Natural killer cell treated with Interleukin-12 subunit alpha and Interleukin-12 subunit beta and Interleukin-15 and Interleukin-18, amount 100 ng/mL, for 72 hours (primary cell): ENCODE results near the gene USP22. TPM values are rescaled to one million over a fixed set of nuclear protein-coding genes. Genes with fewer than 3 reads are reported as not detected.
A peak's percentile ranks its signal among the peaks of the same experiment; 100 is the strongest.

Experiments used
- ATAC-seq, 2 donors: fragments of 150-1000 bp; cut with Tn5 transposase in 1 of 2; sonication (Bioruptor Pico), chemical (Tn5 transposase) in 1 of 2; 2 replicates each; pipeline ENCODE4 v1.10.0; 2021
- DNase-seq: peaks from one replicate; pipeline ENCODE4 v3.0.0; 2022; ENCODE audit warnings: low spot score
- H3K27ac Mint-ChIP-seq, 2 donors: 1 replicate in 1 of 2; 2 replicates in 1 of 2; pipeline ENCODE4 v1.8.0; 2022; ENCODE audit warnings: mixed read lengths in 2 of 2, mild to moderate bottlenecking in 1 of 2, moderate library complexity in 1 of 2
- H3K27me3 Mint-ChIP-seq, 2 donors: 1 replicate in 1 of 2; 2 replicates in 1 of 2; pipeline ENCODE4 v1.8.0; 2022; ENCODE audit warnings: mixed read lengths in 2 of 2
- H3K36me3 Mint-ChIP-seq: one replicate; pipeline ENCODE4 v1.8.0; 2022; ENCODE audit warnings: mixed read lengths
- H3K4me1 Mint-ChIP-seq, 2 donors: 1 replicate in 1 of 2; 2 replicates in 1 of 2; pipeline ENCODE4 v1.8.0; 2022; ENCODE audit warnings: low read depth in 2 of 2, mixed read lengths in 2 of 2, mild to moderate bottlenecking in 1 of 2
- H3K4me3 Mint-ChIP-seq: one replicate; pipeline ENCODE4 v1.8.0; 2022; ENCODE audit warnings: mixed read lengths
- H3K9me3 Mint-ChIP-seq: 2 replicates; pipeline ENCODE4 v1.8.0; 2022; ENCODE audit warnings: mixed read lengths
- total RNA-seq, 2 donors: library from RNA; stranded (reverse); gene quantifications; one replicate each; pipeline ENCODE4 v1.2.3, GENCODE V29; 2022

USP22 gene
- total RNA-seq, 2 donors from 2014 or later, result 102 to 179 TPM

- H3K27me3 Mint-ChIP-seq, result no peaks in the 10 kb centered on the region
- H3K36me3 Mint-ChIP-seq, result peaks cover 14% of the 10 kb centered on the region
- no peaks in the 10 kb centered on the region for H3K9me3 Mint-ChIP-seq
- no peak for ATAC-seq
- no peak overlapping the region for H3K4me3 Mint-ChIP-seq
- peaks cover 2 to 14% of the 10 kb centered on the region in 2 donors for H3K4me1 Mint-ChIP-seq
- peak; percentile 0 for DNase-seq
- no peak overlapping the region for H3K27ac Mint-ChIP-seq
Observed at GRCh38 chr17:21008160-21008915, 34.5 kb downstream of the USP22 start.

GRCh38 chr17:21007646-21008045, 35.2 kb downstream of the USP22 start:
- Mint-ChIP-seq H3K4me3 (no peak overlapping the region), H3K36me3 (peaks cover 11% of the 10 kb centered on the region), H3K27ac (no peak overlapping the region), H3K27me3 (no peaks in the 10 kb centered on the region), H3K9me3 (no peaks in the 10 kb centered on the region), H3K4me1 (peaks cover 0 to 16% of the 10 kb centered on the region in 2 donors)
- DNase-seq (no peak), ATAC-seq (no peak)

- Mint-ChIP-seq H3K4me3 (no peak overlapping the region), H3K36me3 (peaks cover 16% of the 10 kb centered on the region), H3K27ac (no peak overlapping the region), H3K4me1 (peaks cover 5 to 19% of the 10 kb centered on the region in 2 donors), H3K27me3 (no peaks in the 10 kb centered on the region), H3K9me3 (no peaks in the 10 kb centered on the region)
- ATAC-seq (no peak), DNase-seq (no peak)
Observed at GRCh38 chr17:21005803-21006202, 37.0 kb downstream of the USP22 start.

GRCh38 chr17:21005367-21005766, 37.4 kb downstream of the USP22 start:
- peaks cover 16% of the 10 kb centered on the region for H3K36me3 Mint-ChIP-seq
- H3K9me3 Mint-ChIP-seq, result no peaks in the 10 kb centered on the region
- H3K4me1 Mint-ChIP-seq, result peaks cover 5 to 17% of the 10 kb centered on the region in 2 donors
- ATAC-seq (no peak), DNase-seq (peak; percentile 12)
- H3K4me3 Mint-ChIP-seq, result no peak overlapping the region
- H3K27ac Mint-ChIP-seq, result no peak overlapping the region
- no peaks in the 10 kb centered on the region for H3K27me3 Mint-ChIP-seq

GRCh38 chr17:21004016-21004930, 38.5 kb downstream of the USP22 start:
- Mint-ChIP-seq H3K36me3 (peaks cover 16% of the 10 kb centered on the region), H3K9me3 (no peaks in the 10 kb centered on the region), H3K4me1 (peaks cover 5 to 17% of the 10 kb centered on the region in 2 donors), H3K4me3 (no peak overlapping the region), H3K27me3 (no peaks in the 10 kb centered on the region), H3K27ac (no peak overlapping the region)
- ATAC-seq (no peak), DNase-seq (peak; percentile 53)

GRCh38 chr17:21003007-21003621, 39.7 kb downstream of the USP22 start:
- ATAC-seq, result no peak
- H3K9me3 Mint-ChIP-seq, result no peaks in the 10 kb centered on the region
- no peak overlapping the region for H3K4me3 Mint-ChIP-seq
- H3K4me1 Mint-ChIP-seq, result peaks cover 5 to 13% of the 10 kb centered on the region in 2 donors
- DNase-seq, result peak; percentile 29
- H3K36me3 Mint-ChIP-seq, result peaks cover 16% of the 10 kb centered on the region
- no peak overlapping the region for H3K27ac Mint-ChIP-seq
- H3K27me3 Mint-ChIP-seq, result no peaks in the 10 kb centered on the region

GRCh38 chr17:21002309-21003006, 40.4 kb downstream of the USP22 start:
- Mint-ChIP-seq H3K9me3 (no peaks in the 10 kb centered on the region), H3K36me3 (peaks cover 16% of the 10 kb centered on the region), H3K27ac (peak overlapping the region in 1 of 2 donors; percentile 79), H3K4me3 (no peak overlapping the region), H3K4me1 (peaks cover 5 to 13% of the 10 kb centered on the region in 2 donors), H3K27me3 (no peaks in the 10 kb centered on the region)
- no peak for ATAC-seq
- DNase-seq, result peak; percentile 57

GRCh38 chr17:21001813-21002221, 41.0 kb downstream of the USP22 start:
- H3K36me3 Mint-ChIP-seq, result peaks cover 13% of the 10 kb centered on the region

GRCh38 chr17:21001111-21001812, 41.5 kb downstream of the USP22 start:
- ATAC-seq (no peak), DNase-seq (peak; percentile 23)
- H3K27me3 Mint-ChIP-seq, result no peaks in the 10 kb centered on the region
- no peaks in the 10 kb centered on the region for H3K9me3 Mint-ChIP-seq
- no peak overlapping the region for H3K4me3 Mint-ChIP-seq
- H3K4me1 Mint-ChIP-seq, result peaks cover 5 to 11% of the 10 kb centered on the region in 2 donors
- H3K27ac Mint-ChIP-seq, result peak overlapping the region; percentile 21 to 79
- H3K36me3 Mint-ChIP-seq, result peaks cover 10% of the 10 kb centered on the region

More at GRCh38 chr17:21001813-21002221, 41.0 kb downstream of the USP22 start:
- no peaks in the 10 kb centered on the region for H3K9me3 Mint-ChIP-seq
- H3K27ac Mint-ChIP-seq, result peak overlapping the region; percentile 21 to 79
- DNase-seq, result peak; percentile 32
- no peaks in the 10 kb centered on the region for H3K27me3 Mint-ChIP-seq
- no peak for ATAC-seq
- H3K4me1 Mint-ChIP-seq, result peaks cover 5 to 13% of the 10 kb centered on the region in 2 donors
- no peak overlapping the region for H3K4me3 Mint-ChIP-seq

- no peaks in the 10 kb centered on the region for H3K9me3 Mint-ChIP-seq
- H3K4me3 Mint-ChIP-seq, result no peak overlapping the region
- peak; percentile 39 for DNase-seq
- H3K4me1 Mint-ChIP-seq, result peaks cover 5 to 8% of the 10 kb centered on the region in 2 donors
- H3K27me3 Mint-ChIP-seq, result no peaks in the 10 kb centered on the region
- peaks cover 4% of the 10 kb centered on the region for H3K36me3 Mint-ChIP-seq
- no peak overlapping the region for H3K27ac Mint-ChIP-seq
- no peak for ATAC-seq
Observed at GRCh38 chr17:20999841-21000532, 42.8 kb downstream of the USP22 start.

GRCh38 chr17:20999044-20999573, 43.7 kb downstream of the USP22 start:
- Mint-ChIP-seq H3K27ac (peak overlapping the region in 1 of 2 donors; percentile 28), H3K27me3 (no peaks in the 10 kb centered on the region), H3K9me3 (no peaks in the 10 kb centered on the region), H3K36me3 (peaks cover 4% of the 10 kb centered on the region), H3K4me3 (no peak overlapping the region), H3K4me1 (peaks cover 5 to 8% of the 10 kb centered on the region in 2 donors)
- DNase-seq, result peak; percentile 39
- no peak for ATAC-seq

- no peak overlapping the region for H3K4me3 Mint-ChIP-seq
- H3K9me3 Mint-ChIP-seq, result no peaks in the 10 kb centered on the region
- peaks cover 4% of the 10 kb centered on the region for H3K36me3 Mint-ChIP-seq
- DNase-seq (no peak), ATAC-seq (no peak)
- H3K27ac Mint-ChIP-seq, result peak overlapping the region in 1 of 2 donors; percentile 28
- peaks cover 5 to 8% of the 10 kb centered on the region in 2 donors for H3K4me1 Mint-ChIP-seq
- no peaks in the 10 kb centered on the region for H3K27me3 Mint-ChIP-seq
Observed at GRCh38 chr17:20998571-20999043, 44.2 kb downstream of the USP22 start.
